ENCODE data around the gene YPEL5.
"Not testable (repeated sequence)": the region's sequence is repeated elsewhere in the genome, so short reads cannot be mapped to it uniquely, and the experiment has no call there.

The YPEL5 gene

DNA sequence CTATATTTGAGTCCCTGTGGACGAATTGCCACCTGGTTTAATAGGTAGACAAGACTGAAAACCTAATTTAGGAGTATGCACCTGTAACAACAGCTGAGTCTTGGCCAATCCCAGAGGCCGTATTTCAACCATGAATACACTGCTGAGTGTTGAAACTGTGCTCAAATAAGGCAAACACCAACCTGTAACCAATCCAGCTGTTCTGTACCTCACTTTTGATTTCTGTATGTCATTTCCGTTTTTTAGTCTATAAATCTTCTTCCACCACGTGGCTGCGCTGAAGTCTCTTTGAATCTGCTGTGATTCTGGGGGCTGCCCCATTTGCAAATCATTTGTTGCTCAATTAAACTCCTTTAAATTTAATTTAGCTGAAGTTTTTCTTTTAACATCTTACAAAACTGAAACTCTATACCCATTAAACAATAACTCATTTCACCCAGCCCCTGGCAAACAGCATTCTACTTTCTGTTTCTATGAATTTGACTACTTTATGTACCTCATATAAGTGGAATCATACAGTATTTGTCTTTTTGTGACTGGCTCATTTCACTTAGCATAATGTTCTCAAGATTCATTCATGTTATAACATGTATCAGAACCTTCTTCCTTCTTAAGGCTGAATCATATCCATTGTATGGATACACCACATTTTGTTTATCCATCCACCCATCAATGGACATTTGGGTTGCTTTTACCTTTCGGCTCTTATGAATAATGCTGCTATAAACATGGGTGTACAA lies 7.5 kb upstream of the YPEL5 start:
- DNase-seq = no peak

DNA sequence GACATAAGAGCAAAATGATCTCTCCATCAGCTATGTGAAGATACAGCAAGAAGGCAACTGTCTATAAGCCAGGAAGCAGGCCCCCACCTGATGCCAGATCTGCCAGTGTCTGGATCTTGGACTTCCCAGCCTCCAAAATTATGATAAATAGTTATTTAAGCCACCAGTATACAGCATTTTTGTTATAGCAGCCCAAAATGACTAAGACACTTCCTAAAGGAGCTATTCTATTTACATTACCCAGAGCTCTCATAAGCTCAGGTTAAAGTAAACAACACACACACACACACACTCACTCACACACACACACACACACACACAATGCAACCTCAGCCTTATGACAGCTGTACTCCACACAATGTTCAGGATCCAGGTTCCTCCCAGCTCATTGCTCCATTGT lies 5.7 kb upstream of the YPEL5 start:
- no peak for DNase-seq

DNA sequence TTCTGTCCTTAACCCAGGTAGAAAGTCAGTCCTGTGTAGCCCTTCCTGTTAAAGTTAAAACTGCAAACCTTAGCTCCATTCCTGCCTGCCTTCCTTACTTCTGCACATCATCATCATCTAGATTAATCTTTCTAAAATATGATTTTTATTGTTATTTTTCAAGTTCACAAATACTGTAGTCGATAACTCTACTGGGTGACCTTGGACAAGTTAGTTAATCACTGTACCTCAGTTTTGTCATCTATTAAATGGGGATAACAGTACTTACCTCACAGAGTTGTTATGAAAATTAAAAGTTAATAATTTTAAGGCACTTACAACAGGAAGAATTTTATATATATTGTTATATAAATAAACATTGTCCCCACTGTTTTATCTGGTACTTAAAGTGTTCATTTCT lies 2.5 kb upstream of the YPEL5 start:
- DNase-seq = no peak

- DNase-seq = not testable (repeated sequence)
These were observed 1.9 kb upstream of the YPEL5 start for GRCh38 chr2:30144951-30145350.

GRCh38 chr2:30145826-30146336 lies 926 bp upstream of the YPEL5 start:
- no peak for DNase-seq

GRCh38 chr2:30147196-30147714 lies 448 bp downstream of the YPEL5 start:
- DNase-seq = peak; percentile 43 to 48

- DNase-seq = peak; percentile 80 to 81
These were observed 1.2 kb downstream of the YPEL5 start for GRCh38 chr2:30147715-30148610.

DNA sequence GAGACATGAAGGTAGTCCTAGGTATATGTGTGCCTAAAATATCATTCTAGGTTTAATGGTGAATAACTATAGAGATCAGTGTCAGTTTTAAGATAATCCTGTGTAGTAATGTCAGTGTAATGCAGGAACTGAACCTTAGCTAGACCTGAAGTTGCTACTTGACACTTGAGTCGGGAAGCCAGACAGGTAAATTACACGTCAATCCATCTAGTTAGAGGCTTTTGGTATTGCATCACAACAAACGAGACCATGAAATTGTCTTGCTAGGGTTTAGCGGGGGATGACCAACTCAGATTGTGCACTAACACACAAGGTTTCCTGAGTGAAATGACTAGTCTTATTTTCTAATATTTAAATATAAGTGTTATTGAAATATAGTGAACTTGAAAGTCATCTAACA lies 2.0 kb downstream of the YPEL5 start:
- no peak for DNase-seq

- no peak for DNase-seq
These were observed 2.7 kb downstream of the YPEL5 start for GRCh38 chr2:30149513-30149912.

- no peak for DNase-seq
These were observed 3.2 kb downstream of the YPEL5 start for GRCh38 chr2:30149976-30150375.

DNA sequence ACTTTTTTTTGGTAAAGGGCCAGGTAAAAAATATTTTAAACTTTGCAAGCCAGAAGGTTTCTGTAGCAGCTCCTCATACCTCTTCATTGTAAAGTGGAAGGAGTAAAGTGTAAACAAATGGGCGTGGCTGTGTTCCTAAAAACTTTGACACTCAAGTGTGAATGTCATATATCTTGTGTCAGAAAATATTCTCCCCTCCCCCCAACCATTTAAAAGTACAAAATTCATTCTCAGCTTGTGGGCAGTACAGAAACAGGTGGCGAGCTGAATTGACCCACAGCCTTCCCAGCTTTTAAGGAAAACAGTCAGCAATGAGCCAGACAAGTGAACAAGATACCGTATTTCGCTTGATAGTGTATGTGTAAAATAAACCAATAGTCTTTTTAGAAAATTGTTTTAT lies 4.0 kb downstream of the YPEL5 start:
- no peak for DNase-seq

- no peak for DNase-seq
These were observed 5.6 kb downstream of the YPEL5 start for GRCh38 chr2:30152385-30152784.

DNA sequence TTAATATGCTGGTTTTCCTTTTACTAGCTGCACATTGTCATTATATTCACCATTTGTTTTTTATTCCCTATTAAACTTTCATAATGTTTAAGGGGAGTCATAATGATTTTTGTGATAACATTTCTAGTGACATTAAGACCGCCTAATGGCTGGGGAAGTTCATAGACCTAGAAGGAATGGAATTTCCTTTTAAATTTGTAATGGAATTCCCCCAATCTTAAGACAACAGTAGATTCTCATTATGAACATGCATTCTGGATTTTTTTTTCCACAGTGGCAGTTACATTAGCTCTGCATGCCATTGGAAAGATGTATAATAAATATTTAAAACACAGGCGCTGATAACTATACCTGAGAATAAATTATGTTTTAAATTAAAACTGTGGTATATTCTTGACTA lies 8.4 kb downstream of the YPEL5 start:
- DNase-seq = peak; percentile 35 to 62

GRCh38 chr2:30155889-30156658 lies 9.3 kb downstream of the YPEL5 start:
- no peak for DNase-seq

DNA sequence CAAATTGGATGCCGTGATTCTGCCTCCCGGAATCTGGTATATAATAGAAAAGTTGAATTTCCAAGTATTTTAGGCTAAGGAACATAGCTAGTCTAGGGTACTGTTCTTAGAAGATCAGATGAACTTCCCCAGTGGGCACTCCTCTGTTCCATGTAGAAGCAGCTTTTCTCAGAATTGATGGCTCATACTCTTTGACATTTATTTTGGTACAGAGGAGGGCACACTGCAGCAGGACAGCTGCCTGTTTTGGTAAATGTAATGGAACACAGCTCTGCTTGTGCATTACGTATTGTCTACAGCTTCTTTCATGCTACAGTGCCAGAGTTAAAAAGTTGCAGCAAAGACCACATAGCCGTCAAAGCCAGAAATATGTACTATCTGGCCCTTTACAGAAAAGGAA lies 10.8 kb downstream of the YPEL5 start:
- DNase-seq = no peak

- DNase-seq = no peak
These were observed 13.0 kb downstream of the YPEL5 start for GRCh38 chr2:30159766-30160165.

DNA sequence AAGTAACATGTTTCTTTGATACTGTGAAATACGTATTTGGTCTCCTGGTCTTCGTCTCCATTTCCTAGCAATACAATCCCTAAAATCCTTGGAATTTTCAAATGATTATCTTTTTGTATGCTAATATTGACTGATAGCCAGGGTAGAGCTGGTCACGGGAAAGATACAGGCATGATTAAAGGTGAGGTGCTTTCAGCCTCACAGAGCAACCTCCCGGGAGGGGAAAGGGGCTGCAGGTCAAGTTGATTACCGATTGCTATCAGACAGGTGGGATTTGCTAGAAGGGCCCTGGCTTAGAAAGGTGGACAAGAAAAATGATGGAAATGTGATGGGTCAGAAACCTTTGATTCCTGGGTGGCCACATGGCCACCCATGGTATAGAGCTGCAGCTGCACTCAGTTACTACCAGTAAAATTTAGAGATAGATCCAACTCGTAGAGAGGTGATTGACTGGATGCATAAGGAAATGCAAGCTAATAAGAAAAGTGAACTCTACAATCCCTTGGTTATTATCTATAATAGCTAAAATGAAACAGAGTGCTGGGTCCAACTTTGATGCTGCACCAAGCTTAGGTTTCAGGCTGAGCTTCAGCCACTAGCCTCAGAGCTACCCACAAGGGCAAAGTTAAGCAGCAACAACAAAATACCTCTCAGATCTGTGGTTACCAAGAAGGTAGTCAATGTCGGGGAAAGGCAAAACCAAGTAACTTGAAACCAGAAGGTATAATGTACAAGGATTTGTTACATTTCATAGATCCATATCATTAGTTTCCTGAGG lies 15.3 kb downstream of the YPEL5 start:
- DNase-seq = no peak

DNA sequence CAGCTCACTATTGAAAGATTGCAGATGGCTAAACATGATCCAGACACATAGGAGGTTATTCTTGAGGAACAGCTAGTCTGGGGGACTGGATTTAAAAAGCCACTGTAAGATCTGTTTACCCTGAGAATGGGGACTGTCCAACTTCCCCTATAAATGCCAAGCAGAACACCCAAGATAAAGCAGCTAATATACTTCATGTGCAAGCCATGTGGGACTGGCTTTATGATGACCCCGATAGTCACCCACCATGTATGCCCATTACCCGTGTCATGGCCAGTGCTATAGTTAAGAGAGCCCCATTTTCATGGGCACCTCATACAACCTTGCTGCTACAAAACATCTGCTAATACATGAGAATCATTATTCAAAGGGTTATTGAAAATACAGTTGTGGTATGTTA lies 16.0 kb downstream of the YPEL5 start:
- DNase-seq = no peak

GRCh38 chr2:30164131-30164925 lies 17.5 kb downstream of the YPEL5 start:
- no peak for DNase-seq

GRCh38 chr2:30165050-30165520 lies 18.3 kb downstream of the YPEL5 start:
- peak; percentile 88 for DNase-seq

- no peak for DNase-seq
These were observed 18.8 kb downstream of the YPEL5 start for GRCh38 chr2:30165617-30166016.

All from inflammatory macrophage treated with lipopolysaccharide for 1 hour (primary cell).